ENCODE results near the gene ADAMTS8. TPM values are rescaled to one million over a fixed set of nuclear protein-coding genes. Genes with fewer than 3 reads are reported as not detected.

The ADAMTS8 gene
- total RNA-seq, 1 donor: not detected

- H3K36me3 ChIP-seq (ENCODE audit: insufficient read depth, low read length): no peaks in the 10 kb centered on the region
- no peaks in the 10 kb centered on the region for H4K20me1 ChIP-seq (ENCODE audit: insufficient read depth, low read length)
- H3K27ac ChIP-seq (ENCODE audit: low read depth, low read length): no peak overlapping the region
- H3K4me2 ChIP-seq (ENCODE audit: insufficient read depth, low read length): no peak overlapping the region
- no peak overlapping the region for H2AFZ ChIP-seq (ENCODE audit: low read length)
- peaks cover 27% of the 10 kb centered on the region for H3K27me3 ChIP-seq (ENCODE audit: insufficient read depth, low read length)
- TF ChIP-seq, protein P1, sequence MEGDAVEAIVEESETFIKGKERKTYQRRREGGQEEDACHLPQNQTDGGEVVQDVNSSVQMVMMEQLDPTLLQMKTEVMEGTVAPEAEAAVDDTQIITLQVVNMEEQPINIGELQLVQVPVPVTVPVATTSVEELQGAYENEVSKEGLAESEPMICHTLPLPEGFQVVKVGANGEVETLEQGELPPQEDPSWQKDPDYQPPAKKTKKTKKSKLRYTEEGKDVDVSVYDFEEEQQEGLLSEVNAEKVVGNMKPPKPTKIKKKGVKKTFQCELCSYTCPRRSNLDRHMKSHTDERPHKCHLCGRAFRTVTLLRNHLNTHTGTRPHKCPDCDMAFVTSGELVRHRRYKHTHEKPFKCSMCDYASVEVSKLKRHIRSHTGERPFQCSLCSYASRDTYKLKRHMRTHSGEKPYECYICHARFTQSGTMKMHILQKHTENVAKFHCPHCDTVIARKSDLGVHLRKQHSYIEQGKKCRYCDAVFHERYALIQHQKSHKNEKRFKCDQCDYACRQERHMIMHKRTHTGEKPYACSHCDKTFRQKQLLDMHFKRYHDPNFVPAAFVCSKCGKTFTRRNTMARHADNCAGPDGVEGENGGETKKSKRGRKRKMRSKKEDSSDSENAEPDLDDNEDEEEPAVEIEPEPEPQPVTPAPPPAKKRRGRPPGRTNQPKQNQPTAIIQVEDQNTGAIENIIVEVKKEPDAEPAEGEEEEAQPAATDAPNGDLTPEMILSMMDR (IDR thresholded peaks at IDR 0.05; ENCODE audit: extremely low read depth, low read depth, low read length): no peak
- no peaks in the 10 kb centered on the region for H3K79me2 ChIP-seq (ENCODE audit: insufficient read depth, low read length)
- no peak for DNase-seq (ENCODE audit: insufficient read length, low spot score, missing footprints)
- H3K4me3 ChIP-seq (ENCODE audit: insufficient read depth, low read length): no peak overlapping the region
- H3K4me1 ChIP-seq (ENCODE audit: insufficient read depth, low read length): peaks cover 10% of the 10 kb centered on the region
- H3K9me3 ChIP-seq (ENCODE audit: low read depth, low read length): no peaks in the 10 kb centered on the region
Measured at GRCh38 chr11:130416906-130417305, 11.5 kb downstream of the ADAMTS8 start.

DNA sequence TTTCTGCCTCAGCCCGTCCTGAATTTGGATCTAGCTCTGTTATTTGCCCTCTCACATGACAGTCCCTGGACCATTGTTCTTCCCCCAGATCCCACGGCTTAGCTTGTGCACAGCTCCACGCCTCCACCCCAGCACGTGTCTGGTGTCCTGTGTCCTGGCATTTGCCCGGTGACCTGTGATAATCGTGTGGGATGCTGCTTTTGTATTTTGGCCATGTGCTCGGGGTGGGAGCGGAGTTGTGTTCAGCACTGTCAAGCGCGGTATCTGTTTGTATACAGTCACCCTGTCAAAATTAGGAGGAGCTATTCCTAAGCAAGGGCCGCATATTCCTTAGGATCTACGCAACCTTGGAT is 11.9 kb downstream of the ADAMTS8 start:
- Histone ChIP-seq H3K4me1 (ENCODE audit: insufficient read depth, low read length) (peaks cover 10% of the 10 kb centered on the region), H3K27me3 (ENCODE audit: insufficient read depth, low read length) (peaks cover 23% of the 10 kb centered on the region), H3K4me3 (ENCODE audit: insufficient read depth, low read length) (no peak overlapping the region), H3K79me2 (ENCODE audit: insufficient read depth, low read length) (no peaks in the 10 kb centered on the region), H2AFZ (ENCODE audit: low read length) (no peak overlapping the region), H4K20me1 (ENCODE audit: insufficient read depth, low read length) (no peaks in the 10 kb centered on the region), H3K27ac (ENCODE audit: low read depth, low read length) (no peak overlapping the region), H3K4me2 (ENCODE audit: insufficient read depth, low read length) (no peak overlapping the region), H3K9me3 (ENCODE audit: low read depth, low read length) (no peaks in the 10 kb centered on the region), H3K36me3 (ENCODE audit: insufficient read depth, low read length) (no peaks in the 10 kb centered on the region)
- DNase-seq (ENCODE audit: insufficient read length, low spot score, missing footprints): no peak
- TF ChIP-seq, protein P1 (IDR thresholded peaks at IDR 0.05; ENCODE audit: extremely low read depth, low read depth, low read length): no peak

DNA sequence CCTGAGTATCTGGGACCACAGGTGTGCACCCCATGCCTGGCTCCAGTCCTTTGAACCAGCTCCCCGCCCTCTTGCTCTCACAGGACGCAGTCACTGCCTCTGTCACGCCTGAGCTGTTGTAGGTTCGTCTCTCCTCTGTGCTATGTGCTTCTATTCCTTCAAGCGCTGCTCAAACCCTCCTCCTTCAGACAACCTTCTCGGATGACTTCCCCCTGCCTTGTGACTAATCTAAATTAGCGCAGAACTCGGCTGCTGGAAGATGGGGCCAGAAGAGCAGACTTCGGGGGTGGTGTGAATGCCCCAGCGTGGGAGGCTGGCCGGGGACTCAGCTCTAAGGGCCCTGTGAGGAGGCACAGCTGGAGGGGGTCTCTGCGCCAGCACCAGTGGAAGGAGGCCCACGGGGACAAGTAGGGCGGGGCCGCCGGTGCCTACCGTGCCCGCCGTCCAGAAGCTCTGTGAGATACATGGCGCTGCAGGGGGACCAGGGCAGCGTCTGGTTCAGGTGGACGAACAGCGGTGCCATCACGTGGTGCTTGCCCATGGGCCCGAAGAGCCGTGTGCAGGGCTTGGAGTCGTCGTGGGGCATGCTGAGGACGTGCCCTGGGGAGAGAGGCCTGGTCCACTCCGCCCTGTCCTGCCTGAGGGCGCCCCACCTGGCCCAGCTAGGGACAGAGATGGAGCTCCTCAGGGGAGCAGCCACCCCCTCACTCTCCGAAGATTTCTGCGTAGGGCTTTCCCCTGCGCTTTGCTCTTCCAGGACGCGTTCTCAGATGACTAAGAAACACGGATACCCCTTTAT is 12.5 kb downstream of the ADAMTS8 start:
- no peak overlapping the region for H3K4me3 ChIP-seq (ENCODE audit: insufficient read depth, low read length)
- no peak overlapping the region for H3K4me2 ChIP-seq (ENCODE audit: insufficient read depth, low read length)
- no peak overlapping the region for H2AFZ ChIP-seq (ENCODE audit: low read length)
- no peaks in the 10 kb centered on the region for H3K36me3 ChIP-seq (ENCODE audit: insufficient read depth, low read length)
- no peaks in the 10 kb centered on the region for H3K9me3 ChIP-seq (ENCODE audit: low read depth, low read length)
- no peaks in the 10 kb centered on the region for H3K79me2 ChIP-seq (ENCODE audit: insufficient read depth, low read length)
- H4K20me1 ChIP-seq (ENCODE audit: insufficient read depth, low read length): no peaks in the 10 kb centered on the region
- peaks cover 12% of the 10 kb centered on the region for H3K4me1 ChIP-seq (ENCODE audit: insufficient read depth, low read length)
- DNase-seq (ENCODE audit: insufficient read length, low spot score, missing footprints): peak; percentile 72
- no peak overlapping the region for H3K27ac ChIP-seq (ENCODE audit: low read depth, low read length)
- TF ChIP-seq, protein P1 (IDR thresholded peaks at IDR 0.05; ENCODE audit: extremely low read depth, low read depth, low read length): no peak
- H3K27me3 ChIP-seq (ENCODE audit: insufficient read depth, low read length): peaks cover 19% of the 10 kb centered on the region

DNA sequence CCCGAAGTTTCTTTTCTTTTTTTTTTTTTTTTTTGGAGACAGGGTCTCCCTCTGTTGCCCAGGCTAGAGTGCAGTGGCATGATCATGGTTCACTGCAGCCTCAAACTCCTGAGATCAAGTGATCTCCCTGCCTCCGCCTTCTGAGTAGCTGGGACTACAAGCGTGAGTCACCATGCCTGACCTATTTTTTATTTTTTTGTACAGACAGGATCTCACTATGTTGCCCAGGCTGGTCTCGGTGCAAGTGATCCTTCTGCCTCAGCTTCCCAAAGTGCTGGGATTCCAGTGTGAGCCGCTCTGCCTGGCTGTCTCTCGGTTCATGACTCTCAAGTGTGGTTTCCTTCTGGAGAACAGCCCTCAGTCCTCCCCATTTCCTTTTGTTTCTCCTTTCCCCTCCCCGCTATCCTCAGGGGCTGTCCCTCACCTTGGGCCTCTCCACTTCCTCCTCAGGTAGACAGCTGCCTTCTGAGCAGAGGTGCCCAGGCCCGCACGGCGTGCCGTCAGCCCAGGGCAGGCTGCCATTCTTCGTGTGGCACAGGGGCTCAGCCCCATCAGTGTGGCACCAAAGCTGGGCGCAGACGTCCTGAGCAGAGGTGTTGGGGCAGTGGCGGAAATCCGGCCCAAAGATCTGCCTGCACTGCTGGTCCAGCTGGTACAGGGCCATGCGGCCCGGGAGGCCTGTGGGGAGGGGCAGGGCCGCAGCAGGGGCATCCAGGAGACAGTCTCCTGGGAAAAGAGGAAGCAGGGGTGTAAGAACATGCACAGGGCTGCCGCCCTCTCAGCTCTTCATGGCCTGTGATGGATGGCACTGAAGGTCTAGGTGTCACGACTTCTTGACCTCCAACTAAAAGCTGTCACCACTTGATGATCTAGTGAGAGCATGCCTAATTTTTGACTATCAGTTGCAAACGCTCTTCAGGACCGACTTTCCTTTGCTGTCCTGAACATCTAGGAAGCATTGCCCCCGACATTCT is 14.0 kb downstream of the ADAMTS8 start:
- TF ChIP-seq, protein P1 (IDR thresholded peaks at IDR 0.05; ENCODE audit: extremely low read depth, low read depth, low read length): no peak
- peaks cover 21% of the 10 kb centered on the region for H3K4me1 ChIP-seq (ENCODE audit: insufficient read depth, low read length)
- no peaks in the 10 kb centered on the region for H3K9me3 ChIP-seq (ENCODE audit: low read depth, low read length)
- H3K4me2 ChIP-seq (ENCODE audit: insufficient read depth, low read length): no peak overlapping the region
- no peak overlapping the region for H3K4me3 ChIP-seq (ENCODE audit: insufficient read depth, low read length)
- no peaks in the 10 kb centered on the region for H4K20me1 ChIP-seq (ENCODE audit: insufficient read depth, low read length)
- H3K27ac ChIP-seq (ENCODE audit: low read depth, low read length): no peak overlapping the region
- DNase-seq (ENCODE audit: insufficient read length, low spot score, missing footprints): no peak
- no peak overlapping the region for H2AFZ ChIP-seq (ENCODE audit: low read length)
- no peaks in the 10 kb centered on the region for H3K36me3 ChIP-seq (ENCODE audit: insufficient read depth, low read length)
- H3K27me3 ChIP-seq (ENCODE audit: insufficient read depth, low read length): peaks cover 18% of the 10 kb centered on the region
- no peaks in the 10 kb centered on the region for H3K79me2 ChIP-seq (ENCODE audit: insufficient read depth, low read length)

All from osteoblast (primary cell).